Motor neuron (in vitro differentiated cells): ENCODE results near the gene FAM32A. TPM values are rescaled to one million over a fixed set of nuclear protein-coding genes. Genes with fewer than 3 reads are reported as not detected.
"Not testable (repeated sequence)": the region's sequence is repeated elsewhere in the genome, so short reads cannot be mapped to it uniquely, and the experiment has no call there.

Experiments used
- ATAC-seq, 8 experiments: fragments of 200-7000 bp; cut with Tn5 transposase; replicated peaks in 6 of 8; 2 replicates each; pipeline ENCODE4 v1.8.0; 2021; ENCODE audit warnings: mild to moderate bottlenecking in 8 of 8, moderate library complexity in 8 of 8
- H3K27ac ChIP-seq, 2 donors: fragments of 250-450 bp; sonication (Bioruptor Pico); 2 replicates each; pipeline ENCODE4 v1.9.0; 2021; ENCODE audit warnings: antibody characterized with exemption in 2 of 2, mild to moderate bottlenecking in 2 of 2, moderate library complexity in 1 of 2
- H3K4me1 ChIP-seq, 2 donors: fragments of 250-450 bp; sonication (Bioruptor Pico); replicated peaks in 1 of 2; 2 replicates each; pipeline ENCODE4 v1.6.1; 2021; ENCODE audit warnings: antibody characterized with exemption in 2 of 2, mild to moderate bottlenecking in 2 of 2, moderate library complexity in 1 of 2
- H3K4me3 ChIP-seq, 5 donors: fragments of 250-450 bp; sonication (Bioruptor Pico); 2 replicates each; pipeline ENCODE4 v1.9.0; 2021; ENCODE audit warnings: antibody characterized with exemption in 5 of 5, mild to moderate bottlenecking in 5 of 5, moderate library complexity in 4 of 5
- WGBS, 10 experiments: fragments of 450-650 bp; shearing (Covaris generic); methylation state at CpG; one replicate each; pipeline ENCODE4 v1.0.0; 2022; 5-methylcytosine and 5-hydroxymethylcytosine counted together
- in situ Hi-C, 9 experiments: fragments of 400-800 bp; cut with MboI; loops; one replicate each; pipeline ENCODE4 v1.15.0; 2021; ENCODE audit warnings: low sequenced_read_pairs in 9 of 9, low pct_unique_long_range_greater_than_20kb in 2 of 9; ENCODE audit not compliant: unreplicated experiment in 9 of 9
- total RNA-seq, 8 experiments: library from RNA; unstranded; fragments of 300-600 nt; gene quantifications; 2 replicates each; pipeline versions ENCODE4 v1.2.3 to v1.2.4, GENCODE V29; 2022

The FAM32A gene
- total RNA-seq, 8 experiments from 2014 or later: 78.1 to 159 (median 114) TPM

- Histone ChIP-seq H3K27ac (no peak overlapping the region), H3K4me3 (no peak overlapping the region), H3K4me1 (no peaks in the 10 kb centered on the region)
- in situ Hi-C loops: loop anchor here in 1 of 9 experiments (25.0 kb wide), 1 partner anchor 533 kb away; the partner anchor contains the start of gene CYP4F3
- 0 to 83% (median 60%) methylated on average over 1 of the region's 1 CpG; no CpG with 5 or more reads in 7 of the 10 experiments for WGBS, 10 experiments
- ATAC-seq: no peak
Measured at GRCh38 chr19:16170134-16170533, 15.1 kb upstream of the FAM32A start.

- Histone ChIP-seq H3K27ac (no peak overlapping the region), H3K4me1 (no peaks in the 10 kb centered on the region), H3K4me3 (no peak overlapping the region)
- in situ Hi-C loops: loop anchor here in 6 of 9 experiments (25.0 kb wide), 4 partner anchors 139 to 764 kb away; partner anchors contain the start of genes AKAP8L (in 1 of the 6), CYP4F3 (in 1 of the 6) and CYP4F8 (in 1 of the 6)
- whole genome bisulfite sequencing, 10 experiments: 25 to 100% (median 63%) methylated on average over 1 to 2 of the region's 2 CpGs; no CpG with 5 or more reads in 1 of the 10 experiments
- ATAC-seq: no peak
Measured at GRCh38 chr19:16175954-16176353, 9.3 kb upstream of the FAM32A start.

- in situ Hi-C loops: loop anchor here in 6 of 9 experiments (25.0 kb wide), 4 partner anchors 142 to 767 kb away; partner anchors contain the start of genes AKAP8L (in 1 of the 6), CYP4F3 (in 1 of the 6) and CYP4F8 (in 1 of the 6)
- WGBS, 10 experiments: 50 to 96% (median 63%) methylated on average over 1 to 4 of the region's 5 CpGs; no CpG with 5 or more reads in 7 of the 10 experiments
- not testable (repeated sequence) for H3K27ac ChIP-seq, H3K4me1 ChIP-seq, H3K4me3 ChIP-seq, ATAC-seq
Measured at GRCh38 chr19:16178866-16179265, 6.3 kb upstream of the FAM32A start.

GRCh38 chr19:16180611-16181010 is 4.6 kb upstream of the FAM32A start:
- Histone ChIP-seq H3K27ac (no peak overlapping the region), H3K4me3 (no peak overlapping the region), H3K4me1 (no peaks in the 10 kb centered on the region)
- WGBS, 10 experiments: 4 to 82% (median 50%) methylated on average over 1 to 4 of the region's 4 CpGs; no CpG with 5 or more reads in 1 of the 10 experiments
- ATAC-seq: peak in 3 of 8 experiments; percentile 15 to 66 (median 30)
- in situ Hi-C loops: loop anchor here in 8 of 9 experiments (10.0 to 25.0 kb wide), 5 partner anchors 136 to 768 kb away; partner anchors contain the start of genes AKAP8L (in 1 of the 8), CYP4F3 (in 1 of the 8) and CYP4F8 (in 1 of the 8)

- peak in 1 of 8 experiments; percentile 3 for ATAC-seq
- WGBS, 10 experiments: 0 to 96% (median 64%) methylated on average over 1 to 18 of the region's 18 CpGs; no CpG with 5 or more reads in 1 of the 10 experiments
- H3K4me3 ChIP-seq: peak overlapping the region; percentile 70 to 93 (median 88)
- in situ Hi-C loops: loop anchor here in 8 of 9 experiments (10.0 to 25.0 kb wide), 5 partner anchors 140 to 772 kb away; partner anchors contain the start of genes AKAP8L (in 1 of the 8), CYP4F3 (in 1 of the 8) and CYP4F8 (in 1 of the 8)
- peak overlapping the region in 1 of 2 donors; percentile 32 for H3K27ac ChIP-seq
- peaks cover 6 to 7% of the 10 kb centered on the region in 2 donors for H3K4me1 ChIP-seq
Measured at GRCh38 chr19:16184665-16185122, 516 bp upstream of the FAM32A start.

- in situ Hi-C loops: loop anchor here in 8 of 9 experiments (10.0 to 25.0 kb wide), 5 partner anchors 141 to 773 kb away; partner anchors contain the start of genes AKAP8L (in 1 of the 8), CYP4F3 (in 1 of the 8) and CYP4F8 (in 1 of the 8)
- H3K27ac ChIP-seq: peak overlapping the region; percentile 84 to 88
Measured at GRCh38 chr19:16185768-16186123, 536 bp downstream of the FAM32A start.

GRCh38 chr19:16188521-16188920 is 3.3 kb downstream of the FAM32A start:
- Histone ChIP-seq H3K4me1 (peaks cover 6 to 7% of the 10 kb centered on the region in 2 donors), H3K27ac (no peak overlapping the region), H3K4me3 (no peak overlapping the region)
- in situ Hi-C loops: loop anchor here in 8 of 9 experiments (10.0 to 25.0 kb wide), 5 partner anchors 144 to 776 kb away; partner anchors contain the start of genes AKAP8L (in 1 of the 8), CYP4F3 (in 1 of the 8) and CYP4F8 (in 1 of the 8)
- ATAC-seq: no peak
- WGBS, 10 experiments: 60 to 100% (median 100%) methylated on average over 1 to 2 of the region's 3 CpGs; no CpG with 5 or more reads in 7 of the 10 experiments

More at GRCh38 chr19:16185768-16186123, 536 bp downstream of the FAM32A start:
- H3K4me1 ChIP-seq: peaks cover 6 to 7% of the 10 kb centered on the region in 2 donors
- 0 to 4% (median 0%) methylated on average over 2 to 9 of the region's 20 CpGs; no CpG with 5 or more reads in 4 of the 10 experiments for WGBS, 10 experiments
- H3K4me3 ChIP-seq: peak overlapping the region; percentile 70 to 93 (median 88)
- peak; percentile 28 to 64 (median 44) for ATAC-seq

GRCh38 chr19:16190198-16190597 is 5.0 kb downstream of the FAM32A start:
- Histone ChIP-seq H3K4me1 (peaks cover 6 to 7% of the 10 kb centered on the region in 2 donors), H3K4me3 (no peak overlapping the region), H3K27ac (no peak overlapping the region)
- WGBS, 10 experiments: 70 to 100% (median 100%) methylated on average over 2 to 3 of the region's 6 CpGs; no CpG with 5 or more reads in 3 of the 10 experiments
- ATAC-seq: no peak
- in situ Hi-C loops: loop anchor here in 6 of 9 experiments (25.0 kb wide), 4 partner anchors 153 to 778 kb away; partner anchors contain the start of genes AKAP8L (in 1 of the 6), CYP4F3 (in 1 of the 6) and CYP4F8 (in 1 of the 6)

- in situ Hi-C loops: loop anchor here in 6 of 9 experiments (25.0 kb wide), 4 partner anchors 153 to 778 kb away; partner anchors contain the start of genes AKAP8L (in 1 of the 6), CYP4F3 (in 1 of the 6) and CYP4F8 (in 1 of the 6)
- Histone ChIP-seq H3K4me1 (peaks cover 6 to 7% of the 10 kb centered on the region in 2 donors), H3K4me3 (no peak overlapping the region), H3K27ac (no peak overlapping the region)
- 79 to 100% (median 96%) methylated on average over 1 to 6 of the region's 10 CpGs; no CpG with 5 or more reads in 2 of the 10 experiments for WGBS, 10 experiments
- no peak for ATAC-seq
Measured at GRCh38 chr19:16190736-16191135, 5.5 kb downstream of the FAM32A start.

GRCh38 chr19:16191216-16191908 is 6.2 kb downstream of the FAM32A start:
- in situ Hi-C loops: loop anchor here in 6 of 9 experiments (25.0 kb wide), 4 partner anchors 154 to 779 kb away; partner anchors contain the start of genes AKAP8L (in 1 of the 6), CYP4F3 (in 1 of the 6) and CYP4F8 (in 1 of the 6)
- H3K27ac ChIP-seq: no peak overlapping the region
- WGBS, 10 experiments: 70 to 100% (median 90%) methylated on average over 1 to 12 of the region's 16 CpGs; no CpG with 5 or more reads in 2 of the 10 experiments
- no peak overlapping the region for H3K4me3 ChIP-seq
- peak in 4 of 8 experiments; percentile 23 to 45 (median 34) for ATAC-seq
- peaks cover 2 to 3% of the 10 kb centered on the region in 2 donors for H3K4me1 ChIP-seq

GRCh38 chr19:16193466-16193865 is 8.3 kb downstream of the FAM32A start:
- H3K4me3 ChIP-seq: no peak overlapping the region
- in situ Hi-C loops: loop anchor here in 6 of 9 experiments (25.0 kb wide), 4 partner anchors 156 to 781 kb away; partner anchors contain the start of genes AKAP8L (in 1 of the 6), CYP4F3 (in 1 of the 6) and CYP4F8 (in 1 of the 6)
- H3K27ac ChIP-seq: no peak overlapping the region
- 31 to 100% (median 84%) methylated on average over 1 to 7 of the region's 10 CpGs; no CpG with 5 or more reads in 3 of the 10 experiments for WGBS, 10 experiments
- peak in 2 of 8 experiments; percentile 4 to 6 for ATAC-seq
- peaks cover 8% of the 10 kb centered on the region in 2 donors for H3K4me1 ChIP-seq

- H3K4me1 ChIP-seq: peaks cover 13 to 14% of the 10 kb centered on the region in 2 donors
- no peak for ATAC-seq
- in situ Hi-C loops: loop anchor here in 6 of 9 experiments (25.0 kb wide), 4 partner anchors 160 to 785 kb away; partner anchors contain the start of genes AKAP8L (in 1 of the 6), CYP4F3 (in 1 of the 6) and CYP4F8 (in 1 of the 6)
- peak overlapping the region; percentile 57 to 99 (median 81) for H3K4me3 ChIP-seq
- WGBS, 10 experiments: 0 to 86% (median 22%) methylated on average over 1 to 2 of the region's 2 CpGs
- peak overlapping the region; percentile 49 to 89 for H3K27ac ChIP-seq
Measured at GRCh38 chr19:16197188-16197621, 12.0 kb downstream of the FAM32A start.
